Nephron progenitor cell (in vitro differentiated cells): ENCODE results near the gene GTF2A1L.

Source experiments
- DNase-seq: peaks from one replicate; pipeline ENCODE4 v3.0.0; 2021
- H3K27ac Mint-ChIP-seq: 2 replicates; pipeline ENCODE4 v1.8.0; 2021; ENCODE audit warnings: mild to moderate bottlenecking, moderate library complexity, mixed read lengths
- H3K27me3 Mint-ChIP-seq: 2 replicates; pipeline ENCODE4 v1.8.0; 2021; ENCODE audit warnings: mild to moderate bottlenecking, low read depth, mixed read lengths; ENCODE audit not compliant: poor library complexity
- H3K36me3 Mint-ChIP-seq: 2 replicates; pipeline ENCODE4 v1.8.0; 2021; ENCODE audit warnings: low read depth, mixed read lengths
- H3K4me1 Mint-ChIP-seq: 2 replicates; pipeline ENCODE4 v1.8.0; 2021; ENCODE audit warnings: mixed read lengths
- H3K4me3 Mint-ChIP-seq: 2 replicates; pipeline ENCODE4 v1.8.0; 2021; ENCODE audit warnings: mild to moderate bottlenecking, moderate library complexity, mixed read lengths
- H3K9me3 Mint-ChIP-seq: 2 replicates; pipeline ENCODE4 v1.8.0; 2021; ENCODE audit warnings: mild to moderate bottlenecking, moderate library complexity, mixed read lengths
- TF ChIP-seq, protein P1 (sequence below): fragments of 200-600 bp; sonication (generic); IDR thresholded peaks from 2 replicates; pipeline ENCODE4 v1.5.0; 2021; ENCODE audit warnings: antibody characterized with exemption

GTF2A1L gene

DNA sequence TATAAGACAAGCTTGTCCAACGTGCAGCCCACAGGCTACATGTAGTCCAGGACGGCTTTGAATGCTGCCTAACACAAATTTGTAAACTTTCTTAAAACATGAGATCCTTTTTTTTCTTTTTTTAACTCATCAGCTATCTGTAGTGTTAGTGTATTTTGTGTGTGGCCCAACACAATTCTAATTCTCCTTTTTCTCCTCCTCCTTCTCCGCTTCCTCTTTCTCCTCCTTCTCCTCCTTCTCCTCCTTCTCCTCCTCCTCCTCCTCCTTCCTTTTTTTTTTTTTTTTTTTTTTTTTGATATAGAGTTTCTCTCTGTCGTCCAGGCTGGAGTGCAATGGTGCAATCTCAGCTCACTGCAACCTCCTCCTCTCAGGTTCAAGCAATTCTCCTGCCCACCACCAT, 39.3 kb upstream of the GTF2A1L start:
- Mint-ChIP-seq H3K4me3 (no peak overlapping the region), H3K27me3 (peaks cover 2% of the 10 kb centered on the region), H3K36me3 (peaks cover 69% of the 10 kb centered on the region), H3K4me1 (no peaks in the 10 kb centered on the region), H3K9me3 (peaks cover 20% of the 10 kb centered on the region), H3K27ac (no peak overlapping the region)
- TF ChIP-seq, protein P1, sequence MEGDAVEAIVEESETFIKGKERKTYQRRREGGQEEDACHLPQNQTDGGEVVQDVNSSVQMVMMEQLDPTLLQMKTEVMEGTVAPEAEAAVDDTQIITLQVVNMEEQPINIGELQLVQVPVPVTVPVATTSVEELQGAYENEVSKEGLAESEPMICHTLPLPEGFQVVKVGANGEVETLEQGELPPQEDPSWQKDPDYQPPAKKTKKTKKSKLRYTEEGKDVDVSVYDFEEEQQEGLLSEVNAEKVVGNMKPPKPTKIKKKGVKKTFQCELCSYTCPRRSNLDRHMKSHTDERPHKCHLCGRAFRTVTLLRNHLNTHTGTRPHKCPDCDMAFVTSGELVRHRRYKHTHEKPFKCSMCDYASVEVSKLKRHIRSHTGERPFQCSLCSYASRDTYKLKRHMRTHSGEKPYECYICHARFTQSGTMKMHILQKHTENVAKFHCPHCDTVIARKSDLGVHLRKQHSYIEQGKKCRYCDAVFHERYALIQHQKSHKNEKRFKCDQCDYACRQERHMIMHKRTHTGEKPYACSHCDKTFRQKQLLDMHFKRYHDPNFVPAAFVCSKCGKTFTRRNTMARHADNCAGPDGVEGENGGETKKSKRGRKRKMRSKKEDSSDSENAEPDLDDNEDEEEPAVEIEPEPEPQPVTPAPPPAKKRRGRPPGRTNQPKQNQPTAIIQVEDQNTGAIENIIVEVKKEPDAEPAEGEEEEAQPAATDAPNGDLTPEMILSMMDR, result no peak
- DNase-seq, result no peak

DNA sequence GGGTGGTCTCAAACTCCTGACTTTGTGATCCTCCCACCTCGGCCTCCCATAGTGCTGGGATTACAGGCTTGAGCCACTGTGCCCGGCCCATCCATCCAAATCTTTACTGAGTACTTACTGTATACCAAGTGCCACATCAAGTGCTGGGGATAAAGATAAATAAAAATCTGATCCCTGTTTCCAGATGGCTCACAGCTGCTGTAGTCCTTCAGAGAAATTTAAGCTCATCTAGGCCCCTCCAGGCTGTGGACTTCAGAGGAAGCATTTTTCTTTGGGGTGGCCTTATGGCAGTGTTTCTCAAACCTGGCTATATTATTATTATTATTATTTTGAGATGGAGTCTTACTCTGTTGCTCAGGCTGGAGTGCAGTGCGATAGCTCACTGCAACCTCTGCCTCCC, 33.7 kb upstream of the GTF2A1L start:
- Mint-ChIP-seq H3K36me3 (peaks cover 72% of the 10 kb centered on the region), H3K27ac (no peak overlapping the region), H3K27me3 (no peaks in the 10 kb centered on the region), H3K9me3 (peaks cover 20% of the 10 kb centered on the region), H3K4me1 (peaks cover 15% of the 10 kb centered on the region), H3K4me3 (no peak overlapping the region)
- no peak for DNase-seq
- TF ChIP-seq, protein P1, result no peak

DNA sequence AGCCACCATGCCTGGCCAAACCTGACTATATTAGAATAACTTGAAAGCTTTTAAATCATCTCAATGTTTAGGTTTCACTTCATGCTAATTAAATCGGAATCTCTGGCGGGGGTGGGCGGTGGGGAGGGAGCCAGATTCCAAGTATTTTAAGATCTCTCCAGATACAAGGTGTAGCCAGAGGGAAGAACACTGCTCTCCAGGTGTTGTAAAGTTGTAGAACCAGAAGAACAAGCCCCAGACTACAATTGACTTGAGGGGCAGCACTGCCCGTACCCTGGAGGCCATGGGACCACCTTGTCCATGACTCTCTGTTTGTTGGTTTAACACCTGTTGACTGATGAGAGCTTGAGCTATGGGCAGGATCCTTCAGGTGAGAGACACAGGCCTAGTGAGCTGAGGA, 33.1 kb upstream of the GTF2A1L start:
- no peak overlapping the region for H3K4me3 Mint-ChIP-seq
- H3K9me3 Mint-ChIP-seq, result peaks cover 16% of the 10 kb centered on the region
- TF ChIP-seq, protein P1, result no peak
- DNase-seq, result no peak
- no peak overlapping the region for H3K27ac Mint-ChIP-seq
- no peaks in the 10 kb centered on the region for H3K27me3 Mint-ChIP-seq
- peaks cover 67% of the 10 kb centered on the region for H3K36me3 Mint-ChIP-seq
- peaks cover 20% of the 10 kb centered on the region for H3K4me1 Mint-ChIP-seq

DNA sequence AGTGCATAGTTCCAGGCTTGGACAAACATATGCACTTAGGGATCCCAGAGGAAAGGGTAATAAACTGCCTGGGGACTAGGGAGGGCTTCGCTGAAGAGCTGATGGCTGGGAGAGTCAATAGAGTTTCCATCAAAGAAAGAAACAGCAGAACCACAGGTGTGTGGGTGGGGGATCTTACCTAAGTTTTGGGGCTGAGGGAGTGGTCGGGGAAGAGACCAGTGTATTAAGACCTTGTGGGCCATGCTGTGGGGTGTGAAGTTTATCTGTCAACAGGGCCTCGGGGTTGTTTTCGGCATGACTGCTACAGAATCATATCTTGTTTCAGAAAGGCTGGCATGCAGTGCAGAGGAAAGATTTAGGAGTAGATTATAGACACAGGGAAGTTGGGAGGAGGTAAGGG, 31.2 kb upstream of the GTF2A1L start:
- Mint-ChIP-seq H3K9me3 (peaks cover 13% of the 10 kb centered on the region), H3K27ac (no peak overlapping the region), H3K36me3 (peaks cover 50% of the 10 kb centered on the region), H3K4me1 (peaks cover 20% of the 10 kb centered on the region), H3K4me3 (no peak overlapping the region), H3K27me3 (no peaks in the 10 kb centered on the region)
- no peak for DNase-seq
- TF ChIP-seq, protein P1, result no peak

DNA sequence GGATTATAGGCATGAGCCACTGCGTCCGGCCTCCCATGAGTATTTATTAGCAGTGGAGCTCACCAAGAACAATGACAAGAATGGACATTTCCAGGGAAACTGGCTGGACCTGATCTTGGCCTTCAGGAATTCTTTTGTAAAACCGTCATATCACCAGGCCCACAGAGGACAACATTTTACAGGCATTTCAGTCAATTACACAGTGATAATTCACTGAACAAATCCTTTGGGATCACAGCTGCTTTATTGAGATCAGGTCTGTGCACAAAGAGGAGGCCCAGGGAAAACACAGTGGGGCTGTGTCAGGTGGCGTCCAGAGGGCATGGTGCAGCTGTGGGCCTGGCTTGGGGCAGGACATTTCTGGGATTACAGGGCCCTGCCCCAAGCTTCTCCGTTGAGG, 30.1 kb upstream of the GTF2A1L start:
- Mint-ChIP-seq H3K27ac (peak overlapping the region; percentile 82), H3K4me1 (peaks cover 20% of the 10 kb centered on the region), H3K9me3 (peaks cover 4% of the 10 kb centered on the region), H3K36me3 (peaks cover 44% of the 10 kb centered on the region), H3K4me3 (no peak overlapping the region), H3K27me3 (no peaks in the 10 kb centered on the region)
- no peak for DNase-seq
- TF ChIP-seq, protein P1, result no peak

GRCh38 chr2:48587961-48588360, 29.7 kb upstream of the GTF2A1L start:
- peaks cover 4% of the 10 kb centered on the region for H3K9me3 Mint-ChIP-seq
- no peak overlapping the region for H3K4me3 Mint-ChIP-seq
- H3K27ac Mint-ChIP-seq, result peak overlapping the region; percentile 82
- DNase-seq, result no peak
- TF ChIP-seq, protein P1, result no peak
- H3K36me3 Mint-ChIP-seq, result peaks cover 43% of the 10 kb centered on the region
- no peaks in the 10 kb centered on the region for H3K27me3 Mint-ChIP-seq
- H3K4me1 Mint-ChIP-seq, result peaks cover 20% of the 10 kb centered on the region
